Osteocyte (in vitro differentiated cells): ENCODE data around the gene PPP4C. TPM values are rescaled to one million over a fixed set of nuclear protein-coding genes. Genes with fewer than 3 reads are reported as not detected.

Experiments
- DNase-seq: peaks from one replicate; pipeline ENCODE4 v3.0.0; 2021; ENCODE audit warnings: mixed read lengths; ENCODE audit not compliant: unreplicated experiment; ENCODE audit errors: extremely low spot score
- H3K27ac Mint-ChIP-seq: one replicate; pipeline ENCODE4 v1.8.0; 2021; ENCODE audit warnings: mild to moderate bottlenecking, mixed read lengths; ENCODE audit not compliant: unreplicated experiment
- H3K27me3 Mint-ChIP-seq: one replicate; pipeline ENCODE4 v1.8.0; 2021; ENCODE audit warnings: mixed read lengths; ENCODE audit not compliant: unreplicated experiment
- H3K36me3 Mint-ChIP-seq: one replicate; pipeline ENCODE4 v1.8.0; 2021; ENCODE audit warnings: mixed read lengths; ENCODE audit not compliant: unreplicated experiment
- H3K4me1 Mint-ChIP-seq: one replicate; pipeline ENCODE4 v1.8.0; 2021; ENCODE audit warnings: mixed read lengths; ENCODE audit not compliant: unreplicated experiment
- H3K4me3 Mint-ChIP-seq: one replicate; pipeline ENCODE4 v1.8.0; 2021; ENCODE audit warnings: mild to moderate bottlenecking, moderate library complexity, mixed read lengths; ENCODE audit not compliant: unreplicated experiment
- H3K9me3 Mint-ChIP-seq: one replicate; pipeline ENCODE4 v1.8.0; 2021; ENCODE audit warnings: mixed read lengths; ENCODE audit not compliant: unreplicated experiment
- CTCF ChIP-seq: fragments of 200-600 bp; sonication (generic); IDR thresholded peaks from 2 replicates; pipeline ENCODE4 v1.5.0; 2021; ENCODE audit warnings: antibody characterized with exemption, mild to moderate bottlenecking, moderate library complexity
- total RNA-seq: library from RNA; stranded (reverse); gene quantifications from 2 replicates; pipeline ENCODE4 v1.2.1, GENCODE V29; 2021

The PPP4C gene
- total RNA-seq, 1 donor from 2014 or later, result 102 TPM

DNA sequence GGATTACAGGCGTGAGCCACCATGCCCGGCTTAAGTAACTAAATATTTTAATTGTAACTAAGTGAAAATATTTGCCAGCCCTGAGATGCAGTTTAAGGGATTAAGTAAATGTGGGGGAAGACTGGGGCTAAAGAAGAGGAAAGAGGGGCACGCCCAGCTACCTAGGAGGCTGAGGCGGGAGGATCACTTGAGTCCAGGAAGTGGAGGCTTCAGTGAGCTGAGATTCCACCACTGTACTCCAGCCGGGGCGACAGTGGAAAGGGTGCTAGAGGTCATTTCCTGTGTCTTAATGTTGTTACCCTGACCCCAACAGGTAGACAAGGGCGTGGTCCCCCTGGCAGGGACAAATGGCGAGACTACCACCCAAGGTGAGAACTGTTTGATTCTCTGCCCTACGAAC, 7.5 kb upstream of the PPP4C start:
- no peak for TF ChIP-seq CTCF
- no peaks in the 10 kb centered on the region for H3K9me3 Mint-ChIP-seq
- H3K4me3 Mint-ChIP-seq, result no peak overlapping the region
- peaks cover 38% of the 10 kb centered on the region for H3K36me3 Mint-ChIP-seq
- H3K27ac Mint-ChIP-seq, result peak overlapping the region; percentile 31
- no peak for DNase-seq
- H3K27me3 Mint-ChIP-seq, result no peaks in the 10 kb centered on the region
- H3K4me1 Mint-ChIP-seq, result peaks cover 36% of the 10 kb centered on the region

DNA sequence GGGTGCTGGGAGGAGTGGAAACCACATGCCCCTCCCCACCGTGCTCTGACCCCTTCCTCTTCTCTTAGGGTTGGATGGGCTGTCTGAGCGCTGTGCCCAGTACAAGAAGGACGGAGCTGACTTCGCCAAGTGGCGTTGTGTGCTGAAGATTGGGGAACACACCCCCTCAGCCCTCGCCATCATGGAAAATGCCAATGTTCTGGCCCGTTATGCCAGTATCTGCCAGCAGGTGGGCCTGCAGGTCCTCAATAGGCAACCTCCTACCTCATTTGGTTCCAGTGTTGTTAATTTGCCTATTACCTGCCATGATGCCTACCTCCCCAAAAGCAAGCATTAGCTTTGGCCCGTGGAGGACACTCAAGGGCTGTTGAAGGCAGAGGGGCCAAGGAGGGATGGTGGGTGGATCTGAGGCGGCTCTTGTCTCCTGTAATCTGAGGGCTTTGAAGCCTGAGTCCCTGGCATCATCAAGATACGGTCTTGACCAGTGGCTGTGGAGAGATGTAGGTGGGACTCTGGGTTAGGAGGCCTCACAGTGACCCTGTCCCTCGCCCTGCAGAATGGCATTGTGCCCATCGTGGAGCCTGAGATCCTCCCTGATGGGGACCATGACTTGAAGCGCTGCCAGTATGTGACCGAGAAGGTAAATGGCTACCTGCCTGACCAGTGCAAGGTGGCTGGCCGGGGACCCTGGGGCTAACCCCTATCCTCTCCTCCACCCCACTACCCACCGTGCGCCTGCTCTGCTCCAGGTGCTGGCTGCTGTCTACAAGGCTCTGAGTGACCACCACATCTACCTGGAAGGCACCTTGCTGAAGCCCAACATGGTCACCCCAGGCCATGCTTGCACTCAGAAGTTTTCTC, 6.8 kb upstream of the PPP4C start:
- H3K4me3 Mint-ChIP-seq, result no peak overlapping the region
- DNase-seq, result no peak
- TF ChIP-seq CTCF, result peak; percentile 52
- peaks cover 38% of the 10 kb centered on the region for H3K36me3 Mint-ChIP-seq
- no peaks in the 10 kb centered on the region for H3K27me3 Mint-ChIP-seq
- no peaks in the 10 kb centered on the region for H3K9me3 Mint-ChIP-seq
- H3K27ac Mint-ChIP-seq, result peak overlapping the region; percentile 31
- peaks cover 30% of the 10 kb centered on the region for H3K4me1 Mint-ChIP-seq

DNA sequence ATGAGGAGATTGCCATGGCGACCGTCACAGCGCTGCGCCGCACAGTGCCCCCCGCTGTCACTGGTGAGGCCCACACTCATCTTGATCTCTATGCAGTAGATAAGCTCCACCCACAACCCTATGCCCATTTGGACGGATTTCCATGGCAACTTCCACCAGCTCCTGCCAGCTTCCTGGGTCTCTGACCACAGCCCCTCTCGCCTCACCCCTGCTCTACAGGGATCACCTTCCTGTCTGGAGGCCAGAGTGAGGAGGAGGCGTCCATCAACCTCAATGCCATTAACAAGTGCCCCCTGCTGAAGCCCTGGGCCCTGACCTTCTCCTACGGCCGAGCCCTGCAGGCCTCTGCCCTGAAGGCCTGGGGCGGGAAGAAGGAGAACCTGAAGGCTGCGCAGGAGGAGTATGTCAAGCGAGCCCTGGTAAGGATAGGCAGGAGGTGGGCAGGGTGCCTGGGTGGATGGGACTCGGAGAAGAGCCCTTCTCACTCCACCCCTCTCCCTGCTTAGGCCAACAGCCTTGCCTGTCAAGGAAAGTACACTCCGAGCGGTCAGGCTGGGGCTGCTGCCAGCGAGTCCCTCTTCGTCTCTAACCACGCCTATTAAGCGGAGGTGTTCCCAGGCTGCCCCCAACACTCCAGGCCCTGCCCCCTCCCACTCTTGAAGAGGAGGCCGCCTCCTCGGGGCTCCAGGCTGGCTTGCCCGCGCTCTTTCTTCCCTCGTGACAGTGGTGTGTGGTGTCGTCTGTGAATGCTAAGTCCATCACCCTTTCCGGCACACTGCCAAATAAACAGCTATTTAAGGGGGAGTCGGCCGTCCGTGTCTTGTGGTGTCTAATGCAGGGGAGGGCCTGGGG, 6.0 kb upstream of the PPP4C start:
- Mint-ChIP-seq H3K36me3 (peaks cover 38% of the 10 kb centered on the region), H3K9me3 (no peaks in the 10 kb centered on the region), H3K4me3 (no peak overlapping the region), H3K27me3 (no peaks in the 10 kb centered on the region), H3K27ac (peak overlapping the region; percentile 23), H3K4me1 (peaks cover 25% of the 10 kb centered on the region)
- no peak for DNase-seq
- no peak for TF ChIP-seq CTCF

GRCh38 chr16:30070490-30070889, 5.3 kb upstream of the PPP4C start:
- Mint-ChIP-seq H3K4me1 (peaks cover 30% of the 10 kb centered on the region), H3K4me3 (no peak overlapping the region), H3K9me3 (no peaks in the 10 kb centered on the region), H3K27ac (no peak overlapping the region), H3K27me3 (no peaks in the 10 kb centered on the region), H3K36me3 (peaks cover 38% of the 10 kb centered on the region)
- DNase-seq, result no peak
- TF ChIP-seq CTCF, result no peak

DNA sequence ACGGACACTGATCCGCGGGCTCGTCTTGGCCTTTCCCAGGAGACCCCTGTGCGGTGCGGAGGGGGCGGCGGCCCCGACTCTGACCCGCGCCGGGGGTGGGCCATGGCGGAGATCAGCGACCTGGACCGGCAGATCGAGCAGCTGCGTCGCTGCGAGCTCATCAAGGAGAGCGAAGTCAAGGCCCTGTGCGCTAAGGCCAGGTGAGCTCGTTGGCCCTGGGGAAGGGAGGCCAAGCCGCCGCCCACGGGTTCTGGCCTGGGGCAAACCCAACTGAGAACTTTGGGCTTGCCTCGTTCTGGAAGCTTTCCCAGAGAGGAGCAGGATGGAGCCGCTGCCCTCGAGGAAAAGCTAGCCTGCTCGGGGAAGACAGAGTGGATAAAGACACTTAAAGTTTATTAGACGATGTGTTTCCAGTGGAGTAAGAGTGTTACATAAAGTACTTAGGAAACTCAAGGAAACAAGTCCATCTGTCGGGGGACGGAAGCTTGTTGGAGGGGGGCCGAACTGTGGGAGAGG, 540 bp downstream of the PPP4C start:
- no peak for TF ChIP-seq CTCF
- no peaks in the 10 kb centered on the region for H3K27me3 Mint-ChIP-seq
- H3K4me3 Mint-ChIP-seq, result peak overlapping the region; percentile 93
- H3K27ac Mint-ChIP-seq, result peak overlapping the region; percentile 96
- no peaks in the 10 kb centered on the region for H3K9me3 Mint-ChIP-seq
- peaks cover 19% of the 10 kb centered on the region for H3K36me3 Mint-ChIP-seq
- H3K4me1 Mint-ChIP-seq, result peaks cover 30% of the 10 kb centered on the region
- DNase-seq, result no peak
